K562 (cell line): Measurements from ENCODE around the gene TRUB1. TPM values are rescaled to one million over a fixed set of nuclear protein-coding genes. Genes with fewer than 3 reads are reported as not detected.

Source experiments
- ATAC-seq: fragments of 200-7000 bp; cut with Tn5 transposase; 3 replicates; pipeline ENCODE4 v1.9.1; 2020; ENCODE audit warnings: moderate library complexity
- BruUV-seq: library from RNA; stranded (reverse); fragments of 400-500 nt; replicated peaks from 2 replicates; lab custom pipeline; 2021; lab: Mats Ljungman, UMichigan
- CTCF ChIA-PET: fragments of 300-600 bp; formaldehyde crosslinking; extraction: SDS; loops from one replicate; lab custom pipeline; 2021; ENCODE audit warnings: low intra/inter-chr PET ratio; lab: Yijun Ruan, JAX
- POLR2A ChIA-PET: fragments of 300-600, 350-650 bp; sonication (Branson Sonifier 250); formaldehyde crosslinking; extraction: SDS; loops from one replicate; lab custom pipeline; 2021; ENCODE audit warnings: antibody characterized with exemption, inconsistent platforms; lab: Yijun Ruan, JAX
- DNase-seq, 4 experiments: peaks; one replicate each; pipeline versions ENCODE4 v3.0.0 to v3.0.0-alpha.2; 2011 to 2018; ENCODE audit warnings: low spot score in 3 of 4, mixed read lengths in 3 of 4; ENCODE audit errors: extremely low read depth in 1 of 4
- FAIRE-seq: peaks from 2 replicates; lab custom pipeline; 2011; peaks lifted over from hg19 to GRCh38; lab: Jason Lieb, UNC
- H2AFZ ChIP-seq: 2 replicates; pipeline ENCODE4 v1.6.0; 2011; ENCODE audit warnings: low read depth, low read length, control low read depth, inconsistent platforms
- H3K27ac ChIP-seq: fragments of 200-600 bp; 3 replicates; pipeline ENCODE4 v1.8.0; 2011; ENCODE audit warnings: low read depth, mild to moderate bottlenecking, control low read depth, inconsistent platforms, low read length, moderate library complexity, mixed read lengths; ENCODE audit errors: extremely low read depth
- H3K27me3 ChIP-seq, 2 experiments: fragments of 300-600 bp in 1 of 2; 2 replicates in 1 of 2; 3 replicates in 1 of 2; pipeline versions ENCODE4 v1.6.0 to v1.8.0; 2011; ENCODE audit warnings: inconsistent platforms in 2 of 2, low read length in 2 of 2, mild to moderate bottlenecking in 1 of 2, mixed read lengths in 1 of 2, moderate library complexity in 1 of 2; ENCODE audit not compliant: control insufficient read depth in 2 of 2, insufficient read depth in 2 of 2
- H3K36me3 ChIP-seq: fragments of 300-600 bp; 3 replicates; pipeline ENCODE4 v1.8.0; 2011; ENCODE audit warnings: mild to moderate bottlenecking, low read length, inconsistent platforms; ENCODE audit not compliant: control insufficient read depth, insufficient read depth
- H3K4me1 ChIP-seq, 2 experiments: fragments of 200-600 bp in 1 of 2; replicated peaks in 1 of 2; 2 replicates in 1 of 2; 3 replicates in 1 of 2; pipeline versions ENCODE4 v1.5.1 to v1.8.0; 2011; ENCODE audit warnings: inconsistent platforms in 2 of 2, low read length in 2 of 2, mild to moderate bottlenecking in 1 of 2, mixed read lengths in 1 of 2, moderate library complexity in 1 of 2; ENCODE audit not compliant: control insufficient read depth in 2 of 2, insufficient read depth in 2 of 2
- H3K4me2 ChIP-seq: 2 replicates; pipeline ENCODE4 v1.6.1; 2011; ENCODE audit warnings: low read length, control low read depth, inconsistent platforms, mixed read lengths; ENCODE audit not compliant: insufficient read depth
- H3K4me3 ChIP-seq: fragments of 200-600 bp; sonication (generic), shearing (Covaris generic); 2 replicates; pipeline ENCODE4 v1.5.1; 2016; ENCODE audit warnings: control low read depth, inconsistent platforms
- H3K79me2 ChIP-seq: fragments of 200-600 bp; 3 replicates; pipeline ENCODE4 v1.8.0; 2011; ENCODE audit warnings: low read length, inconsistent platforms; ENCODE audit not compliant: control insufficient read depth, insufficient read depth
- H3K9ac ChIP-seq, 2 experiments: 2 replicates each; pipeline versions ENCODE4 v1.6.0 to v1.6.1; 2011; ENCODE audit warnings: low read depth in 2 of 2, low read length in 2 of 2, control low read depth in 1 of 2, inconsistent platforms in 1 of 2, mild to moderate bottlenecking in 1 of 2, mixed read lengths in 1 of 2; ENCODE audit not compliant: insufficient read depth in 1 of 2
- H3K9me1 ChIP-seq: one replicate; pipeline ENCODE4 v1.6.0; 2011; ENCODE audit warnings: inconsistent platforms, mild to moderate bottlenecking, low read length, moderate library complexity; ENCODE audit not compliant: control insufficient read depth, insufficient read depth
- H3K9me3 ChIP-seq: replicated peaks from 2 replicates; pipeline ENCODE4 v1.5.1; 2011; ENCODE audit warnings: low read depth, low read length, inconsistent platforms; ENCODE audit not compliant: control insufficient read depth, insufficient read depth
- H4K20me1 ChIP-seq: replicated peaks from 2 replicates; pipeline ENCODE4 v1.6.1; 2011; ENCODE audit warnings: low read length, inconsistent platforms, mixed read lengths; ENCODE audit not compliant: control insufficient read depth, insufficient read depth
- DACH1 ChIP-seq: fragments of 450-650 bp; IDR thresholded peaks from 2 replicates; pipeline ENCODE4 v1.6.1; 2018; ENCODE audit not compliant: partially characterized antibody
- ELK3 ChIP-seq: fragments of 450-650 bp; formaldehyde crosslinking; IDR thresholded peaks from 2 replicates; pipeline ENCODE4 v1.4.0; 2020; ENCODE audit warnings: mild to moderate bottlenecking
- MTA1 ChIP-seq: fragments of 450-650 bp; IDR thresholded peaks from 2 replicates; pipeline ENCODE4 v1.6.1; 2017; ENCODE audit warnings: borderline replicate concordance
- NBN ChIP-seq: fragments of 450-650 bp; IDR thresholded peaks from 2 replicates; pipeline ENCODE4 v1.6.1; 2016; ENCODE audit warnings: low read depth, mild to moderate bottlenecking
- SIN3B ChIP-seq: fragments of 450-650 bp; IDR thresholded peaks from 2 replicates; pipeline ENCODE4 v1.6.1; 2017; ENCODE audit warnings: low read depth, mild to moderate bottlenecking, moderate library complexity
- WGBS: fragments of 100-300 bp; shearing (Covaris generic); methylation state at CpG from one replicate; pipeline ENCODE4 v1.1.6; 2016; ENCODE audit warnings: low coverage, mixed read lengths; ENCODE audit not compliant: insufficient coverage; ENCODE audit errors: missing lambda C conversion rate; 5-methylcytosine and 5-hydroxymethylcytosine counted together
- in situ Hi-C: fragments of 300-500 bp; cut with MboI; formaldehyde crosslinking; loops from 4 replicates; pipeline ENCODE4 v1.15.0; 2018; ENCODE audit warnings: inconsistent platforms, mixed read lengths
- intact Hi-C: fragments of 100-400 bp; cut with micrococcal nuclease; formaldehyde crosslinking; loops from 2 replicates; pipeline ENCODE4 v1.14.2; 2022
- polyA plus RNA-seq, 8 experiments: library from polyadenylated mRNA; depleted of rRNA in 4 of 8; stranded (reverse) in 5 of 8; unstranded in 3 of 8; fragments of >200 nt; fragmentation: Nextera tagmentation in 2 of 8; fragmentation: Illumina TruSeq in 1 of 8; extraction: Ambion mirVana in 2 of 8; extraction: Trizol in 1 of 8; gene quantifications; 2 replicates each; pipeline versions ENCODE4 v1.2.1 to v1.2.3, GENCODE V29; 2011 to 2014; ENCODE audit warnings: inconsistent platforms in 1 of 8, missing spikeins in 1 of 8
- total RNA-seq, 7 experiments: library from RNA; depleted of rRNA in 6 of 7; stranded (reverse); fragments of >200 nt in 6 of 7; fragmentation: Illumina TruSeq in 2 of 7; extraction: Trizol in 2 of 7; gene quantifications; 2 replicates each; pipeline versions ENCODE4 v1.2.1 to v1.2.3, GENCODE V29; 2011 to 2021; ENCODE audit warnings: low replicate concordance in 1 of 7

TRUB1 gene
- total and polyA plus RNA-seq, 9 of the 15 experiments (the other 6 are each of a cell fraction or from before 2014, with no cell fraction given): 4.6 to 16.5 (median 11.5) TPM

- H2AFZ ChIP-seq: no peak overlapping the region
- intact Hi-C loops (no loop called here), in situ Hi-C loops (no loop called here)
- H3K9me1 ChIP-seq: no peaks in the 10 kb centered on the region
- no peaks in the 10 kb centered on the region for H3K4me1 ChIP-seq
- H3K9ac ChIP-seq: no peak overlapping the region
- no peaks in the 10 kb centered on the region for H3K79me2 ChIP-seq
- H3K27me3 ChIP-seq: 0 out of 5 replicates have a peak, but pooled peaks cover 0 to 1% of the 10 kb centered on the region in 2 experiments
- H3K4me3 ChIP-seq: no peak overlapping the region
- no peak overlapping the region for H3K27ac ChIP-seq
- DNase-seq: no peak
- 0% methylated on average over 3 of the region's 3 CpGs for WGBS
- FAIRE-seq: no peak
- no peaks in the 10 kb centered on the region for H3K36me3 ChIP-seq
- no peak overlapping the region for H3K4me2 ChIP-seq
- no peaks in the 10 kb centered on the region for H3K9me3 ChIP-seq
- ATAC-seq: no peak
- POLR2A ChIA-PET: no interaction called here
- CTCF ChIA-PET: no interaction called here
- BruUV-seq: no TSS peak
- no peaks in the 10 kb centered on the region for H4K20me1 ChIP-seq
- TF ChIP-seq NBN (no peak), ELK3 (CRISPR knock-in tag) (no peak), SIN3B (no peak), MTA1 (no peak), DACH1 (no peak)
Measured at GRCh38 chr10:114917927-114918672, 19.9 kb upstream of the TRUB1 start.
